H1 (cell line): ENCODE measurements around the gene FRMD4A.

Experiments
- ATF3 ChIP-seq: IDR thresholded peaks from 2 replicates; pipeline ENCODE4 v1.6.1; 2011; ENCODE audit warnings: low read depth, mild to moderate bottlenecking, low read length; ENCODE audit not compliant: insufficient read depth
- CHD1 ChIP-seq: IDR thresholded peaks from 2 replicates; pipeline ENCODE4 v1.6.1; 2012; ENCODE audit warnings: low read depth, low read length, improper control_type of control experiment
- CREB1 ChIP-seq: IDR thresholded peaks from 2 replicates; pipeline ENCODE4 v1.6.1; 2012; ENCODE audit warnings: inconsistent platforms
- CTCF ChIP-seq, 3 experiments: IDR thresholded peaks; 1 replicate in 2 of 3; 2 replicates in 1 of 3; pipeline versions ENCODE4 v1.5.1 to v1.6.1; 2011; ENCODE audit warnings: low read length in 3 of 3, mild to moderate bottlenecking in 3 of 3, inconsistent platforms in 2 of 3, low read depth in 1 of 3, moderate library complexity in 1 of 3; ENCODE audit not compliant: insufficient read depth in 1 of 3; ENCODE audit errors: control extremely low read depth in 1 of 3
- E2F6 ChIP-seq: IDR thresholded peaks from 2 replicates; pipeline ENCODE4 v1.6.1; 2012; ENCODE audit warnings: inconsistent platforms
- EP300 ChIP-seq, 2 experiments: IDR thresholded peaks; 1 replicate in 1 of 2; 2 replicates in 1 of 2; pipeline ENCODE4 v1.6.1; 2011 to 2012; ENCODE audit warnings: low read depth in 2 of 2, low read length in 2 of 2, mild to moderate bottlenecking in 2 of 2, borderline replicate concordance in 1 of 2, inconsistent platforms in 1 of 2, moderate library complexity in 1 of 2
- EZH2 ChIP-seq: fragments of 200-600 bp; sonication (generic); IDR thresholded peaks from 2 replicates; pipeline ENCODE4 v1.7.1; 2012; ENCODE audit warnings: low read depth, mild to moderate bottlenecking, moderate library complexity, low read length, inconsistent platforms; ENCODE audit not compliant: severe bottlenecking
- HDAC6 ChIP-seq: IDR thresholded peaks from one replicate; pipeline ENCODE4 v1.7.1; 2012; ENCODE audit warnings: low read depth, mild to moderate bottlenecking, inconsistent platforms, low read length, moderate library complexity
- POLR2A ChIP-seq, 2 experiments: IDR thresholded peaks; 1 replicate in 1 of 2; 2 replicates in 1 of 2; pipeline ENCODE4 v1.6.1; 2011; ENCODE audit warnings: low read depth in 2 of 2, low read length in 2 of 2, mild to moderate bottlenecking in 2 of 2; ENCODE audit errors: control extremely low read depth in 1 of 2
- RFX5 ChIP-seq: IDR thresholded peaks from 2 replicates; pipeline ENCODE4 v1.6.1; 2011; ENCODE audit warnings: low read depth, low read length, improper control_type of control experiment, borderline replicate concordance
- RNF2 ChIP-seq: fragments of 200-900, 300-1000 bp; sonication (generic); IDR thresholded peaks from 2 replicates; pipeline ENCODE4 v1.7.1; 2016; ENCODE audit warnings: borderline replicate concordance, low read depth, mild to moderate bottlenecking, antibody characterized with exemption, low read length; ENCODE audit not compliant: poor library complexity, severe bottlenecking; ENCODE audit errors: missing control alignments
- SIRT6 ChIP-seq: IDR thresholded peaks from one replicate; pipeline ENCODE4 v1.7.1; 2012; ENCODE audit warnings: low read length, inconsistent platforms
- SIX5 ChIP-seq: IDR thresholded peaks from 2 replicates; pipeline ENCODE4 v1.6.1; 2011; ENCODE audit warnings: mild to moderate bottlenecking, low read depth, low read length
- YY1 ChIP-seq: IDR thresholded peaks from 2 replicates; pipeline ENCODE4 v1.6.1; 2011; ENCODE audit warnings: low read depth, mild to moderate bottlenecking, low read length

DNA sequence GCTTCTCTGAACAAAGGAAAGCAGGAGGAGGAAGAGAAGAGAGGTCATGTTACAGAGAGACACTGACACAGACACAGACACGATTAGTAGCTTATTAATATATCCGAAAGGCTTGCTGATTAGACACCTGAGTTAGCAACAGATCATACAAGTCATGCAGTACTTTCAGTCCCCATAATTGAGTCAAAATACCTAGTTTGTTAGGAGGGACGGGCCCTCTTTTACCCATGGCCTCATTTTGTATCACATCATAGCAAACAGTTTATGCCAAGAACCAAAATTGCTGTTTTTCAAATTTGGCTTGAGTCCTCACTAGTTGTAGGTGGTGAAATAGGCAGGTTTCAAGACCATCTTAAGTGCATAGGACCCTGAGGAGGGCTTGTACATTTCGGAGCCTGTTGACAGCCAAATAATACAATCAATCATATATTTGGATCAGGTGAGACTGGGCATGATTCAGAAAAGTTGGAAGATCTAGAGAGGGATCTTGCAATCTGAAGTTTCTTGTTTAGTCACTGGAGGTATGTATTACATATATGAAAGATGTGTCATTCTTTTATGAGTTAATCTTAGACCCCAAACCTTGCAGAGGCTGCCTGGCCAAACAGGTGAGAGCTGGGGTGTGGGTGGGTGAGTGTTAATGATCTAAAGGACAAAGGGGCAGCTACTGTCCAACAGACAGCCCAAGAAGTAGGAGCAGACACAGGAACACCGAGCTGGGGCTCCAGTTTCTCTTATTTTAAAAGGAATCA lies 678.6 kb downstream of the FRMD4A start:
- TF ChIP-seq SIRT6 = no peak
- TF ChIP-seq POLR2A (IDR thresholded peaks at IDR 0.05; ENCODE audit: control extremely low read depth in 1 of 2, low read depth in 2 of 2, low read length in 2 of 2) = no peak
- no peak for TF ChIP-seq SIX5
- no peak for TF ChIP-seq CTCF (IDR thresholded peaks at IDR 0.05; ENCODE audit: control extremely low read depth in 1 of 3, insufficient read depth in 1 of 3, low read depth in 1 of 3, low read length in 3 of 3)
- no peak for TF ChIP-seq HDAC6
- TF ChIP-seq EZH2 = no peak
- no peak for TF ChIP-seq EP300 (IDR thresholded peaks at IDR 0.05; ENCODE audit: borderline replicate concordance in 1 of 2, low read depth in 2 of 2, low read length in 2 of 2)
- TF ChIP-seq RNF2 = no peak
- no peak for TF ChIP-seq ATF3
- TF ChIP-seq CREB1 = no peak
- TF ChIP-seq RFX5 = no peak
- TF ChIP-seq YY1 = no peak
- TF ChIP-seq CHD1 = no peak
- TF ChIP-seq E2F6 = no peak
